Prostate gland (tissue), 2 donors: ENCODE measurements around the gene ANTXR1.

Experiments used
- POLR2A ChIP-seq: fragments of 450-650 bp; IDR thresholded peaks from one replicate; pipeline ENCODE4 v1.6.1; 2016; ENCODE audit warnings: antibody characterized with exemption, mild to moderate bottlenecking
- POLR2AphosphoS5 ChIP-seq: sonication (generic); formaldehyde crosslinking; IDR thresholded peaks from one replicate; pipeline ENCODE4 v1.6.1; 2017; ENCODE audit warnings: antibody characterized with exemption
- TF ChIP-seq, protein P1 (sequence below), 4 experiments: fragments of 200-600 bp in 2 of 4; fragments of 450-650 bp in 2 of 4; sonication (generic) in 2 of 4; IDR thresholded peaks; 1 replicate in 3 of 4; 2 replicates in 1 of 4; pipeline ENCODE4 v1.5.1; 2016 to 2019; ENCODE audit warnings: antibody characterized with exemption in 4 of 4, mild to moderate bottlenecking in 2 of 4, moderate library complexity in 2 of 4

DNA sequence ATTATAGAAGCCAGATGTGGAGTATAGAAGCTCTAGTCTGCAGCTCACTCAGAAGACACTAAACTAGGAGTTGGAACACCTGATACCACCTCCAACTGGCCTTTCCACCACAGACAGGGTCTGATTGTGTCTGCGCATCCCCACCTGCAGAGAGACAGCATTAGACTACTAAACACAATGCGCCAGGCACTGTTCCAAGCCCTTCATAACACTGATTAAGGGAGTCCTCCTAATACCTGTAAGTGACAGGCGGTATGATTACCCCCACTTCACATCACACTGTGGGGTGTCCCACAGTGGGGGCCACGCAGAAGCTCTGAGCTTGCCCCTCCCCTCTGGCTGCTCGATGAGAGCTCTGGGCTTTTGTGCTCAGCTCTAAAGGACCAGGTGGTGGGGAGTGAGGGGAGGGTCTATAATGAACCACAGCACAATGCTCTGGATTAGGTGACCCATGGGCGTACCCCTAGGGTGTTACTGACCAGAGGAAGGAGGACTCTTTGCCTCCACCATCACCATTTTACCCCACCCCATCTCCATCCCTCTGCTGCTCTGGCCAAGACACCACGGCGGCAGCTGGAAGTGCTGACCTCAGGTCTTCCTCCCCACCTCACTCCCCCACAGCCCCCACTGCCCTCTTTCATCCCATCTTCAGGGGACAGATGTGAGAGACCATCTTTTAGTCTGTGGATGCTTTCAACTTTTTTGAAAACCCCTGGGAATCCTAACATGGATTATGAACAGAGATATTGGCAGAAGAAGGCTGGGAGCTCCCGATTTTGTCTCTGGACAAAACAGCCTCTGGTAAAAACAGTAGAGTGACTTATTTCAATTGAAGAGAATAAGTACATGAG, 228.9 kb downstream of the ANTXR1 start:
- TF ChIP-seq, protein P1, sequence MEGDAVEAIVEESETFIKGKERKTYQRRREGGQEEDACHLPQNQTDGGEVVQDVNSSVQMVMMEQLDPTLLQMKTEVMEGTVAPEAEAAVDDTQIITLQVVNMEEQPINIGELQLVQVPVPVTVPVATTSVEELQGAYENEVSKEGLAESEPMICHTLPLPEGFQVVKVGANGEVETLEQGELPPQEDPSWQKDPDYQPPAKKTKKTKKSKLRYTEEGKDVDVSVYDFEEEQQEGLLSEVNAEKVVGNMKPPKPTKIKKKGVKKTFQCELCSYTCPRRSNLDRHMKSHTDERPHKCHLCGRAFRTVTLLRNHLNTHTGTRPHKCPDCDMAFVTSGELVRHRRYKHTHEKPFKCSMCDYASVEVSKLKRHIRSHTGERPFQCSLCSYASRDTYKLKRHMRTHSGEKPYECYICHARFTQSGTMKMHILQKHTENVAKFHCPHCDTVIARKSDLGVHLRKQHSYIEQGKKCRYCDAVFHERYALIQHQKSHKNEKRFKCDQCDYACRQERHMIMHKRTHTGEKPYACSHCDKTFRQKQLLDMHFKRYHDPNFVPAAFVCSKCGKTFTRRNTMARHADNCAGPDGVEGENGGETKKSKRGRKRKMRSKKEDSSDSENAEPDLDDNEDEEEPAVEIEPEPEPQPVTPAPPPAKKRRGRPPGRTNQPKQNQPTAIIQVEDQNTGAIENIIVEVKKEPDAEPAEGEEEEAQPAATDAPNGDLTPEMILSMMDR (IDR thresholded peaks at IDR 0.05), result no peak
- no peak for TF ChIP-seq POLR2A
- no peak for TF ChIP-seq POLR2AphosphoS5
